Neuronal stem cell (in vitro differentiated cells): Measurements from ENCODE around the gene PCDHGA10.
"Not testable (repeated sequence)": the region's sequence is repeated elsewhere in the genome, so short reads cannot be mapped to it uniquely, and the experiment has no call there.

ENCODE experiments used
- DNase-seq: peaks from one replicate; pipeline ENCODE4 v3.0.0-alpha.2; 2013; ENCODE audit warnings: low spot score
- H2AFZ ChIP-seq: one replicate; pipeline ENCODE4 v1.6.1; 2013; ENCODE audit warnings: mild to moderate bottlenecking, low read length, inconsistent platforms
- H2AK5ac ChIP-seq: 2 replicates; pipeline ENCODE4 v1.6.1; 2013; ENCODE audit warnings: low read depth, mild to moderate bottlenecking, inconsistent platforms, low read length, moderate library complexity, mixed read lengths
- H2BK120ac ChIP-seq: 2 replicates; pipeline ENCODE4 v1.6.1; 2013; ENCODE audit warnings: low read depth, mild to moderate bottlenecking, inconsistent platforms, low read length, moderate library complexity, mixed read lengths
- H2BK12ac ChIP-seq: one replicate; pipeline ENCODE4 v1.6.1; 2013; ENCODE audit warnings: low read length, inconsistent platforms
- H2BK15ac ChIP-seq: 2 replicates; pipeline ENCODE4 v1.6.1; 2013; ENCODE audit warnings: mild to moderate bottlenecking, low read length, inconsistent platforms, mixed read lengths
- H2BK5ac ChIP-seq: one replicate; pipeline ENCODE4 v1.6.1; 2013; ENCODE audit warnings: inconsistent platforms, mild to moderate bottlenecking, low read length, moderate library complexity
- H3K14ac ChIP-seq: one replicate; pipeline ENCODE4 v1.6.1; 2013; ENCODE audit warnings: low read length, inconsistent platforms
- H3K18ac ChIP-seq: 2 replicates; pipeline ENCODE4 v1.6.1; 2013; ENCODE audit warnings: low read length, inconsistent platforms
- H3K23ac ChIP-seq: 2 replicates; pipeline ENCODE4 v1.6.1; 2013; ENCODE audit warnings: low read depth, mild to moderate bottlenecking, mixed read lengths, low read length, inconsistent platforms; ENCODE audit not compliant: poor library complexity
- H3K27ac ChIP-seq: replicated peaks from 3 replicates; pipeline ENCODE4 v1.5.1; 2013; ENCODE audit warnings: low read length, inconsistent platforms
- H3K27me3 ChIP-seq, 3 experiments: 2 replicates each; pipeline ENCODE4 v1.6.1; 2013; ENCODE audit warnings: low read length in 3 of 3, mild to moderate bottlenecking in 2 of 3, inconsistent platforms in 1 of 3, low read depth in 1 of 3, mixed read lengths in 1 of 3, moderate library complexity in 1 of 3; ENCODE audit not compliant: control insufficient read depth in 3 of 3, insufficient read depth in 3 of 3
- H3K36me3 ChIP-seq, 2 donors: replicated peaks in 1 of 2; 2 replicates each; pipeline ENCODE4 v1.6.1; 2013; ENCODE audit warnings: low read length in 2 of 2; ENCODE audit not compliant: control insufficient read depth in 2 of 2, insufficient read depth in 2 of 2
- H3K4ac ChIP-seq: 2 replicates; pipeline ENCODE4 v1.6.1; 2013; ENCODE audit warnings: inconsistent platforms, mild to moderate bottlenecking, low read length, moderate library complexity
- H3K4me1 ChIP-seq, 2 donors: 1 replicate in 1 of 2; 2 replicates in 1 of 2; pipeline ENCODE4 v1.6.1; 2013; ENCODE audit warnings: low read length in 2 of 2, low read depth in 1 of 2; ENCODE audit not compliant: control insufficient read depth in 2 of 2, insufficient read depth in 1 of 2
- H3K4me2 ChIP-seq: one replicate; pipeline ENCODE4 v1.6.1; 2013; ENCODE audit warnings: mild to moderate bottlenecking, low read length, inconsistent platforms; ENCODE audit not compliant: insufficient read depth, poor library complexity, severe bottlenecking
- H3K4me3 ChIP-seq, 2 donors: 2 replicates each; pipeline ENCODE4 v1.5.1; 2013; ENCODE audit warnings: low read length in 2 of 2, mild to moderate bottlenecking in 2 of 2, inconsistent platforms in 1 of 2, moderate library complexity in 1 of 2
- H3K79me1 ChIP-seq: one replicate; pipeline ENCODE4 v1.6.1; 2013; ENCODE audit warnings: low read depth, mild to moderate bottlenecking, inconsistent platforms, low read length, moderate library complexity
- H3K9ac ChIP-seq: one replicate; pipeline ENCODE4 v1.6.1; 2013; ENCODE audit warnings: mild to moderate bottlenecking, low read depth, low read length, inconsistent platforms; ENCODE audit not compliant: poor library complexity
- H3K9me3 ChIP-seq, 2 donors: replicated peaks in 1 of 2; 2 replicates each; pipeline versions ENCODE3 to v1.6.1; 2013; ENCODE audit warnings: low read length in 2 of 2, mild to moderate bottlenecking in 2 of 2, inconsistent platforms in 1 of 2, low read depth in 1 of 2, mixed read lengths in 1 of 2, moderate library complexity in 1 of 2; ENCODE audit not compliant: control insufficient read depth in 2 of 2, insufficient read depth in 1 of 2
- H4K8ac ChIP-seq: one replicate; pipeline ENCODE4 v1.6.1; 2013; ENCODE audit warnings: low read depth, mild to moderate bottlenecking, inconsistent platforms, low read length, moderate library complexity
- H4K91ac ChIP-seq: one replicate; pipeline ENCODE4 v1.6.1; 2013; ENCODE audit warnings: low read length, low read depth, mild to moderate bottlenecking, inconsistent platforms; ENCODE audit not compliant: poor library complexity
- WGBS, 2 donors: extraction: QIAGEN DNeasy Blood & Tissue Kit; methylation state at CpG; one replicate each; pipeline ENCODE4 v1.1.7; 2013; ENCODE audit warnings: missing lambda C conversion rate in 2 of 2, mixed read lengths in 1 of 2; ENCODE audit not compliant: insufficient read length in 2 of 2, insufficient replicate concordance in 1 of 2; ENCODE audit errors: extremely low coverage in 2 of 2; 5-methylcytosine and 5-hydroxymethylcytosine counted together

PCDHGA10 gene

GRCh38 chr5:141374627-141375026 is 38.2 kb upstream of the PCDHGA10 start:
- Histone ChIP-seq H3K9me3 (peaks cover 39 to 42% of the 10 kb centered on the region in 2 donors), H3K79me1 (no peaks in the 10 kb centered on the region), H3K27ac (no peak overlapping the region), H3K4me2 (no peak overlapping the region), H3K9ac (no peak overlapping the region), H3K4me3 (no peak overlapping the region), H2AFZ (no peak overlapping the region), H3K4me1 (no peaks in the 10 kb centered on the region), H2BK12ac (no peak overlapping the region), H3K27me3 (no peaks in the 10 kb centered on the region), H4K8ac (no peak overlapping the region), H2BK5ac (no peak overlapping the region), H2AK5ac (no peak overlapping the region), H3K23ac (no peak overlapping the region), H4K91ac (no peak overlapping the region), H3K36me3 (peaks cover 0 to 1% of the 10 kb centered on the region in 2 donors), H3K18ac (no peak overlapping the region), H2BK120ac (no peak overlapping the region), H3K4ac (no peak overlapping the region), H3K14ac (no peak overlapping the region), H2BK15ac (no peak overlapping the region)
- DNase-seq = no peak
- no CpG with 5 or more reads among the region's 14 CpGs for WGBS, 2 donors

GRCh38 chr5:141375444-141376155 is 37.2 kb upstream of the PCDHGA10 start:
- no CpG with 5 or more reads among the region's 48 CpGs for WGBS, 2 donors
- not testable (repeated sequence) for H3K36me3 ChIP-seq, H3K4me3 ChIP-seq, H2BK5ac ChIP-seq, H4K8ac ChIP-seq, H3K27ac ChIP-seq, H2BK15ac ChIP-seq, H3K4me2 ChIP-seq, H2AFZ ChIP-seq, H3K9ac ChIP-seq, H2BK12ac ChIP-seq, DNase-seq, H3K18ac ChIP-seq, H3K79me1 ChIP-seq, H3K14ac ChIP-seq, H2AK5ac ChIP-seq, H3K27me3 ChIP-seq, H3K4me1 ChIP-seq, H3K4ac ChIP-seq, H4K91ac ChIP-seq, H3K23ac ChIP-seq, H2BK120ac ChIP-seq
- H3K9me3 ChIP-seq = peaks cover 34 to 39% of the 10 kb centered on the region in 2 donors

DNA sequence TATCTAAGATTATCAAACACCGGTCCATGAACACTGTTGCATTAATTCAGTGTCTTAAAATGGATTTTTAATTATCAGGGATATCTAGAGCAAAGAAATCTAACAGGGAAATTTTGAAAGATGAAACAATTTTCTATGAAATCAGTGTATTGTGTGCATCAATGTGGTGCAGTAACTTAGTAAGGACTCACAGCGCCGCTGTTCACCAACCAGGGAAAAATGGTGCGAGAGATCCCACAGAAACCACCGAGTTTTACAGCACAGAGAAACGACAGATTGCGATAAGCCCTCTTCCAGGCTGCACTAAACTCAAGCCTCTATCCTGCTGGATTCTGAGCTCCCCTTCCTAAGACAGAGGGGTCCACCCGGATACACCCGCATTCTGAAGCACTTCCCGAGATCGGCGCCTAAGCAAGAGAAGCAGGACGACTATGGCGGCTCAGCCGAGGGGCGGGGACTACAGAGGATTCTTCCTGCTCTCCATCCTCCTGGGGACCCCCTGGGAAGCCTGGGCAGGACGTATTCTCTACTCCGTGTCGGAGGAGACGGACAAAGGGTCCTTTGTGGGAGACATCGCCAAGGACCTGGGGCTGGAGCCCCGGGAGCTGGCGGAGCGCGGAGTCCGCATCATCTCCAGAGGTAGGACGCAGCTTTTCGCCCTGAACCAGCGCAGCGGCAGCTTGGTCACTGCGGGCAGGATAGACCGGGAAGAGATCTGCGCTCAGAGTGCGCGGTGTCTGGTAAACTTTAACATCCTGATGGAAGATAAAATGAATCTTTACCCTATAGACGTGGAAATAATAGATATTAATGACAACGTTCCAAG is 30.1 kb upstream of the PCDHGA10 start, which contains the start of gene PCDHGA7:
PCDHGA7 (plus strand) TSS at position 274 of the 826 bp plus-strand sequence; CDS start at position 432, 158 bp downstream.
- H3K4me3 ChIP-seq = no peak within 1 kb of the TSS
- H2BK12ac ChIP-seq = no peak within 1 kb of the TSS
- no CpG with 5 or more reads among the region's 37 CpGs for WGBS, 2 donors
- H3K79me1 ChIP-seq = no peaks in the 10 kb centered on the region
- no peak within 1 kb of the TSS for H3K18ac ChIP-seq
- no peaks in the 10 kb centered on the region for H3K4me1 ChIP-seq
- H4K8ac ChIP-seq = no peak within 1 kb of the TSS
- no peak within 1 kb of the TSS for H2AK5ac ChIP-seq
- H3K9ac ChIP-seq = peak within 1 kb of the TSS; percentile 22
- H3K36me3 ChIP-seq = no peaks in the 10 kb centered on the region
- no peak within 1 kb of the TSS for H3K4ac ChIP-seq
- H3K4me2 ChIP-seq = no peak within 1 kb of the TSS
- no peak within 1 kb of the TSS for H2AFZ ChIP-seq
- H4K91ac ChIP-seq = no peak within 1 kb of the TSS
- peak within 1 kb of the TSS; percentile 24 for H2BK5ac ChIP-seq
- H3K27me3 ChIP-seq = no peaks in the 10 kb centered on the region
- H3K27ac ChIP-seq = no peak within 1 kb of the TSS
- no peak within 1 kb of the TSS for H3K14ac ChIP-seq
- no peak within 1 kb of the TSS for H2BK120ac ChIP-seq
- H3K23ac ChIP-seq = no peak within 1 kb of the TSS
- peaks cover 17 to 27% of the 10 kb centered on the region in 2 donors for H3K9me3 ChIP-seq
- no peak for DNase-seq
- H2BK15ac ChIP-seq = no peak within 1 kb of the TSS

GRCh38 chr5:141383345-141383744 is 29.4 kb upstream of the PCDHGA10 start:
- H3K14ac ChIP-seq = no peak overlapping the region
- no peak overlapping the region for H3K4me3 ChIP-seq
- H2BK120ac ChIP-seq = no peak overlapping the region
- no CpG with 5 or more reads among the region's 21 CpGs for WGBS, 2 donors
- no peaks in the 10 kb centered on the region for H3K36me3 ChIP-seq
- no peak overlapping the region for H3K27ac ChIP-seq
- H3K18ac ChIP-seq = no peak overlapping the region
- H2BK15ac ChIP-seq = no peak overlapping the region
- H4K91ac ChIP-seq = no peak overlapping the region
- H3K27me3 ChIP-seq = no peaks in the 10 kb centered on the region
- peak overlapping the region; percentile 22 for H3K9ac ChIP-seq
- peaks cover 20 to 30% of the 10 kb centered on the region in 2 donors for H3K9me3 ChIP-seq
- peak overlapping the region; percentile 24 for H2BK5ac ChIP-seq
- no peaks in the 10 kb centered on the region for H3K4me1 ChIP-seq
- H3K4me2 ChIP-seq = no peak overlapping the region
- H2BK12ac ChIP-seq = no peak overlapping the region
- no peak overlapping the region for H2AFZ ChIP-seq
- H2AK5ac ChIP-seq = no peak overlapping the region
- no peak overlapping the region for H3K4ac ChIP-seq
- no peak for DNase-seq
- H3K79me1 ChIP-seq = peaks cover under 1% of the 10 kb centered on the region
- H4K8ac ChIP-seq = no peak overlapping the region
- H3K23ac ChIP-seq = no peak overlapping the region
